IMR-90 (cell line): ENCODE measurements around the gene CDK5. TPM values are rescaled to one million over a fixed set of nuclear protein-coding genes. Genes with fewer than 3 reads are reported as not detected.

Source experiments
- ATAC-seq: fragments of 200-7000 bp; cut with Tn5 transposase; 2 replicates; pipeline ENCODE4 v1.9.1; 2020; ENCODE audit warnings: low read depth, mild to moderate bottlenecking, moderate library complexity
- BruUV-seq: library from RNA; stranded (reverse); fragments of 400-500 nt; replicated peaks from 2 replicates; lab custom pipeline; 2021; lab: Mats Ljungman, UMichigan
- CTCF ChIA-PET: fragments of 300-600 bp; formaldehyde crosslinking; extraction: SDS; loops from one replicate; lab custom pipeline; 2021; ENCODE audit warnings: antibody characterized with exemption; lab: Yijun Ruan, JAX
- POLR2A ChIA-PET: fragments of 300-600 bp; sonication (Branson Sonifier 250); formaldehyde crosslinking; loops from one replicate; lab custom pipeline; 2022; ENCODE audit warnings: antibody characterized with exemption; ENCODE audit not compliant: unreplicated experiment; lab: Charles Lee
- DNase-seq: peaks from one replicate; pipeline ENCODE4 v3.0.0; 2013
- H2AFZ ChIP-seq: replicated peaks from 2 replicates; pipeline ENCODE3; 2013; ENCODE audit warnings: low read length, mild to moderate bottlenecking; ENCODE audit not compliant: poor library complexity
- H2AK5ac ChIP-seq: 2 replicates; pipeline ENCODE4 v1.6.1; 2013; ENCODE audit warnings: low read depth, low read length, inconsistent platforms
- H2AK9ac ChIP-seq: replicated peaks from 2 replicates; pipeline ENCODE3; 2013; ENCODE audit warnings: mild to moderate bottlenecking, low read depth, low read length, moderate library complexity; ENCODE audit not compliant: poor library complexity
- H2BK120ac ChIP-seq: 2 replicates; pipeline ENCODE4 v1.6.1; 2013; ENCODE audit warnings: low read depth, low read length, inconsistent platforms
- H2BK15ac ChIP-seq: 3 replicates; pipeline ENCODE4 v1.6.1; 2013; ENCODE audit warnings: low read depth, low read length, inconsistent platforms
- H2BK20ac ChIP-seq: 2 replicates; pipeline ENCODE4 v1.6.1; 2013; ENCODE audit warnings: low read depth, mild to moderate bottlenecking, inconsistent platforms, low read length, moderate library complexity
- H2BK5ac ChIP-seq: 2 replicates; pipeline ENCODE4 v1.6.1; 2013; ENCODE audit warnings: mild to moderate bottlenecking, low read depth, low read length, inconsistent platforms; ENCODE audit not compliant: poor library complexity, severe bottlenecking
- H3K14ac ChIP-seq: replicated peaks from 2 replicates; pipeline ENCODE4 v1.6.1; 2013; ENCODE audit warnings: low read depth, low read length, inconsistent platforms
- H3K18ac ChIP-seq: 2 replicates; pipeline ENCODE4 v1.6.1; 2013; ENCODE audit warnings: low read depth, low read length, control low read depth
- H3K23ac ChIP-seq: 2 replicates; pipeline ENCODE4 v1.6.1; 2013; ENCODE audit warnings: low read depth, low read length, inconsistent platforms
- H3K27ac ChIP-seq: 2 replicates; pipeline ENCODE4 v1.5.1; 2013; ENCODE audit warnings: mild to moderate bottlenecking, control low read depth, low read length; ENCODE audit not compliant: insufficient read depth
- H3K27me3 ChIP-seq: 2 replicates; pipeline ENCODE4 v1.6.1; 2013; ENCODE audit warnings: low read length; ENCODE audit not compliant: control insufficient read depth, insufficient read depth
- H3K36me3 ChIP-seq: 2 replicates; pipeline ENCODE4 v1.6.1; 2013; ENCODE audit warnings: low read length, mixed read lengths; ENCODE audit not compliant: control insufficient read depth, insufficient read depth
- H3K4ac ChIP-seq: 2 replicates; pipeline ENCODE4 v1.6.1; 2013; ENCODE audit warnings: low read depth, low read length, inconsistent platforms
- H3K4me1 ChIP-seq: 2 replicates; pipeline ENCODE4 v1.6.1; 2013; ENCODE audit warnings: low read length, mixed read lengths; ENCODE audit not compliant: control insufficient read depth, insufficient read depth
- H3K4me2 ChIP-seq: 2 replicates; pipeline ENCODE4 v1.6.1; 2013; ENCODE audit warnings: low read depth, mild to moderate bottlenecking, control low read depth, low read length, moderate library complexity
- H3K4me3 ChIP-seq: 2 replicates; pipeline ENCODE4 v1.5.1; 2013; ENCODE audit warnings: low read depth, mild to moderate bottlenecking, control low read depth, low read length, moderate library complexity; ENCODE audit not compliant: insufficient read depth
- H3K56ac ChIP-seq: 2 replicates; pipeline ENCODE4 v1.6.1; 2013; ENCODE audit warnings: low read length, inconsistent platforms; ENCODE audit not compliant: insufficient read depth; ENCODE audit errors: extremely low read depth
- H3K79me1 ChIP-seq, 2 experiments: 2 replicates each; pipeline ENCODE4 v1.6.1; 2013; ENCODE audit warnings: low read length in 2 of 2, inconsistent platforms in 1 of 2, low read depth in 1 of 2
- H3K9ac ChIP-seq: 2 replicates; pipeline ENCODE4 v1.6.1; 2013; ENCODE audit warnings: low read depth, low read length, control low read depth
- H3K9me1 ChIP-seq: 2 replicates; pipeline ENCODE4 v1.6.1; 2013; ENCODE audit warnings: low read length, inconsistent platforms; ENCODE audit not compliant: insufficient read depth
- H3K9me3 ChIP-seq: 2 replicates; pipeline ENCODE4 v1.6.1; 2013; ENCODE audit warnings: low read length; ENCODE audit not compliant: control insufficient read depth, insufficient read depth
- H4K20me1 ChIP-seq: 2 replicates; pipeline ENCODE4 v1.6.1; 2013; ENCODE audit warnings: low read length, inconsistent platforms; ENCODE audit not compliant: insufficient read depth
- H4K5ac ChIP-seq: 2 replicates; pipeline ENCODE4 v1.6.1; 2013; ENCODE audit warnings: mild to moderate bottlenecking, low read depth, low read length, control low read depth
- H4K8ac ChIP-seq, 2 experiments: 2 replicates each; pipeline ENCODE4 v1.6.1; 2013; ENCODE audit warnings: low read depth in 2 of 2, low read length in 2 of 2, control low read depth in 1 of 2, inconsistent platforms in 1 of 2
- H4K91ac ChIP-seq: 2 replicates; pipeline ENCODE4 v1.6.1; 2013; ENCODE audit warnings: low read depth, low read length, inconsistent platforms; ENCODE audit not compliant: insufficient read depth
- BHLHE40 ChIP-seq: fragments of 150-350 bp; IDR thresholded peaks from 2 replicates; pipeline ENCODE4 v1.6.1; 2016; ENCODE audit warnings: mild to moderate bottlenecking, low read depth, low read length
- CEBPB ChIP-seq: IDR thresholded peaks from 2 replicates; pipeline ENCODE4 v1.6.1; 2012; ENCODE audit warnings: low read depth, low read length, improper control_type of control experiment
- CHD1 ChIP-seq: IDR thresholded peaks from 2 replicates; pipeline ENCODE4 v1.6.1; 2012; ENCODE audit warnings: low read depth, low read length, improper control_type of control experiment
- CTCF ChIP-seq: conservative IDR thresholded peaks from 2 replicates; pipeline ENCODE4 v1.5.1; 2012; ENCODE audit warnings: mild to moderate bottlenecking, low read depth, low read length, improper control_type of control experiment
- ELK1 ChIP-seq: fragments of 150-350 bp; IDR thresholded peaks from 2 replicates; pipeline ENCODE4 v1.6.1; 2016; ENCODE audit warnings: low read depth, mild to moderate bottlenecking, low read length, moderate library complexity, borderline replicate concordance
- FOS ChIP-seq: fragments of 150-350 bp; IDR thresholded peaks from 2 replicates; pipeline ENCODE4 v1.6.1; 2016; ENCODE audit warnings: low read depth, low read length
- MAFK ChIP-seq: IDR thresholded peaks from 2 replicates; pipeline ENCODE4 v1.6.1; 2012; ENCODE audit warnings: low read depth, low read length, improper control_type of control experiment
- MAZ ChIP-seq: IDR thresholded peaks from 2 replicates; pipeline ENCODE4 v1.6.1; 2012; ENCODE audit warnings: low read depth, mild to moderate bottlenecking, low read length, improper control_type of control experiment, moderate library complexity, borderline replicate concordance
- MXI1 ChIP-seq: IDR thresholded peaks from 2 replicates; pipeline ENCODE4 v1.6.1; 2012; ENCODE audit warnings: low read depth, mild to moderate bottlenecking, low read length, moderate library complexity, borderline replicate concordance
- NFE2L2 ChIP-seq: fragments of 150-350 bp; IDR thresholded peaks from 2 replicates; pipeline ENCODE4 v1.6.1; 2016; ENCODE audit warnings: low read depth, mild to moderate bottlenecking, low read length
- POLR2A ChIP-seq: IDR thresholded peaks from 2 replicates; pipeline ENCODE4 v1.6.1; 2012; ENCODE audit warnings: mild to moderate bottlenecking, low read depth, low read length
- RAD21 ChIP-seq: IDR thresholded peaks from 2 replicates; pipeline ENCODE4 v1.6.1; 2012; ENCODE audit warnings: low read length, improper control_type of control experiment
- RCOR1 ChIP-seq: IDR thresholded peaks from 2 replicates; pipeline ENCODE4 v1.6.1; 2012; ENCODE audit warnings: mild to moderate bottlenecking, low read length, improper control_type of control experiment; ENCODE audit not compliant: insufficient replicate concordance
- RFX5 ChIP-seq: IDR thresholded peaks from 2 replicates; pipeline ENCODE4 v1.8.0; 2012; ENCODE audit warnings: low read depth, mild to moderate bottlenecking, low read length, moderate library complexity
- SMC3 ChIP-seq: fragments of 150-350 bp; IDR thresholded peaks from 2 replicates; pipeline ENCODE4 v1.6.1; 2016; ENCODE audit warnings: low read depth, mild to moderate bottlenecking, antibody characterized with exemption, low read length, moderate library complexity
- USF2 ChIP-seq: fragments of 150-350 bp; IDR thresholded peaks from 2 replicates; pipeline ENCODE4 v1.6.1; 2017; ENCODE audit warnings: mild to moderate bottlenecking, antibody characterized with exemption, low read length, low read depth
- WGBS, 2 experiments: methylation state at CpG; one replicate each; pipeline versions ENCODE4 v1.1.5 to v1.1.7; 2013; ENCODE audit warnings: missing lambda C conversion rate in 2 of 2; ENCODE audit not compliant: insufficient read length in 1 of 2; ENCODE audit errors: extremely low coverage in 2 of 2; 5-methylcytosine and 5-hydroxymethylcytosine counted together
- dilution Hi-C: fragments of 300-500 bp; cut with HindIII; formaldehyde crosslinking; loops from one replicate; pipeline ENCODE4 v1.14.3; 2018; ENCODE audit warnings: low sequenced_read_pairs; ENCODE audit not compliant: unreplicated experiment
- in situ Hi-C: fragments of 300-500 bp; cut with MboI; formaldehyde crosslinking; loops from 3 replicates; pipeline ENCODE4 v1.14.3; 2019; ENCODE audit warnings: low sequenced_read_pairs, inconsistent platforms, mixed read lengths
- intact Hi-C: fragments of 100-400 bp; cut with micrococcal nuclease; formaldehyde crosslinking; loops from 2 replicates; pipeline ENCODE4 v1.10.0; 2022
- polyA plus RNA-seq, 3 experiments: library from polyadenylated mRNA; depleted of rRNA; stranded (reverse); fragments of >200 nt; gene quantifications; 2 replicates each; pipeline ENCODE4 v1.2.3, GENCODE V29; 2012; ENCODE audit warnings: low replicate concordance in 1 of 3
- total RNA-seq: library from RNA; depleted of rRNA; stranded (reverse); fragments of >200 nt; gene quantifications from 2 replicates; pipeline ENCODE4 v1.2.3, GENCODE V29; 2012

Gene CDK5
- total and polyA plus RNA-seq, 2 of the 4 experiments (the other 2 are of a cell fraction) = 22.4 to 34.8 TPM

- Histone ChIP-seq H2AFZ (no peak overlapping the region), H3K36me3 (no peaks in the 10 kb centered on the region), H2AK9ac (peak overlapping the region; percentile 9), H3K4me1 (peaks cover 9% of the 10 kb centered on the region; the same call in 1 of the 2 replicates), H3K27ac (no peak overlapping the region), H3K4ac (no peak overlapping the region), H3K4me2 (no peak overlapping the region), H3K9ac (no peak overlapping the region), H2BK15ac (0 out of 3 replicates have a peak overlapping the region, but pooled peaks have one; percentile 15), H3K79me1 (no peaks in the 10 kb centered on the region), H2BK120ac (no peak overlapping the region), H2BK20ac (no peak overlapping the region), H3K9me3 (no peaks in the 10 kb centered on the region), H4K20me1 (no peaks in the 10 kb centered on the region), H3K56ac (no peak overlapping the region), H2BK5ac (no peak overlapping the region), H3K18ac (no peak overlapping the region), H2AK5ac (no peak overlapping the region), H3K14ac (no peak overlapping the region), H3K4me3 (no peak overlapping the region), H3K9me1 (no peaks in the 10 kb centered on the region), H4K5ac (no peak overlapping the region; the same call in 1 of the 2 replicates), H3K23ac (0 out of 2 replicates have a peak overlapping the region, but pooled peaks have one; percentile 33), H4K91ac (no peak overlapping the region), H4K8ac (no peak overlapping the region), H3K27me3 (peaks cover 13% of the 10 kb centered on the region; the same call in 1 of the 2 replicates)
- in situ Hi-C loops (no loop called here), intact Hi-C loops (loop anchor here (5.0 kb wide), 1 partner anchor 101 kb away; no protein-coding TSS in a partner anchor), dilution Hi-C loops (no loop called here)
- DNase-seq (no peak), ATAC-seq (no peak)
- ChIA-PET POLR2A (no interaction called here), CTCF (interaction anchor here (1.1 kb wide), 1 partner anchor 17 kb away, joined by 3 read pairs; the partner anchor contains the start of gene ABCB8)
- BruUV-seq = no TSS peak
- no CpG with 5 or more reads among the region's 1 CpG for WGBS, 2 experiments
- TF ChIP-seq BHLHE40 (no peak), NFE2L2 (no peak), ELK1 (no peak), RCOR1 (no peak), CHD1 (no peak), RFX5 (no peak), POLR2A (no peak), MAFK (no peak), CTCF (no peak), CEBPB (no peak), RAD21 (no peak), SMC3 (no peak), USF2 (no peak), FOS (no peak), MXI1 (no peak), MAZ (no peak)
These were observed 46.6 kb downstream of the CDK5 start for GRCh38 chr7:151011097-151011409.
